IMR-90 (cell line): Measurements from ENCODE around the gene TAGLN.

Source experiments
- BHLHE40 ChIP-seq: fragments of 150-350 bp; IDR thresholded peaks from 2 replicates; pipeline ENCODE4 v1.6.1; 2016; ENCODE audit warnings: mild to moderate bottlenecking, low read depth, low read length
- CEBPB ChIP-seq: IDR thresholded peaks from 2 replicates; pipeline ENCODE4 v1.6.1; 2012; ENCODE audit warnings: low read depth, low read length, improper control_type of control experiment
- CHD1 ChIP-seq: IDR thresholded peaks from 2 replicates; pipeline ENCODE4 v1.6.1; 2012; ENCODE audit warnings: low read depth, low read length, improper control_type of control experiment
- CTCF ChIP-seq: conservative IDR thresholded peaks from 2 replicates; pipeline ENCODE4 v1.5.1; 2012; ENCODE audit warnings: mild to moderate bottlenecking, low read depth, low read length, improper control_type of control experiment
- ELK1 ChIP-seq: fragments of 150-350 bp; IDR thresholded peaks from 2 replicates; pipeline ENCODE4 v1.6.1; 2016; ENCODE audit warnings: low read depth, mild to moderate bottlenecking, low read length, moderate library complexity, borderline replicate concordance
- MAZ ChIP-seq: IDR thresholded peaks from 2 replicates; pipeline ENCODE4 v1.6.1; 2012; ENCODE audit warnings: low read depth, mild to moderate bottlenecking, low read length, improper control_type of control experiment, moderate library complexity, borderline replicate concordance
- MXI1 ChIP-seq: IDR thresholded peaks from 2 replicates; pipeline ENCODE4 v1.6.1; 2012; ENCODE audit warnings: low read depth, mild to moderate bottlenecking, low read length, moderate library complexity, borderline replicate concordance
- NFE2L2 ChIP-seq: fragments of 150-350 bp; IDR thresholded peaks from 2 replicates; pipeline ENCODE4 v1.6.1; 2016; ENCODE audit warnings: low read depth, mild to moderate bottlenecking, low read length
- POLR2A ChIP-seq: IDR thresholded peaks from 2 replicates; pipeline ENCODE4 v1.6.1; 2012; ENCODE audit warnings: mild to moderate bottlenecking, low read depth, low read length
- RAD21 ChIP-seq: IDR thresholded peaks from 2 replicates; pipeline ENCODE4 v1.6.1; 2012; ENCODE audit warnings: low read length, improper control_type of control experiment
- RCOR1 ChIP-seq: IDR thresholded peaks from 2 replicates; pipeline ENCODE4 v1.6.1; 2012; ENCODE audit warnings: mild to moderate bottlenecking, low read length, improper control_type of control experiment; ENCODE audit not compliant: insufficient replicate concordance
- RFX5 ChIP-seq: IDR thresholded peaks from 2 replicates; pipeline ENCODE4 v1.8.0; 2012; ENCODE audit warnings: low read depth, mild to moderate bottlenecking, low read length, moderate library complexity
- SMC3 ChIP-seq: fragments of 150-350 bp; IDR thresholded peaks from 2 replicates; pipeline ENCODE4 v1.6.1; 2016; ENCODE audit warnings: low read depth, mild to moderate bottlenecking, antibody characterized with exemption, low read length, moderate library complexity
- USF2 ChIP-seq: fragments of 150-350 bp; IDR thresholded peaks from 2 replicates; pipeline ENCODE4 v1.6.1; 2017; ENCODE audit warnings: mild to moderate bottlenecking, antibody characterized with exemption, low read length, low read depth

GRCh38 chr11:117195258-117195657 lies 3.9 kb upstream of the TAGLN start:
- no peak for TF ChIP-seq USF2
- TF ChIP-seq RFX5, result no peak
- TF ChIP-seq CTCF, result no peak
- no peak for TF ChIP-seq MAZ
- no peak for TF ChIP-seq POLR2A
- TF ChIP-seq RAD21, result no peak
- TF ChIP-seq RCOR1, result no peak
- TF ChIP-seq CEBPB, result no peak
- no peak for TF ChIP-seq SMC3
- no peak for TF ChIP-seq BHLHE40
- no peak for TF ChIP-seq MXI1
- TF ChIP-seq CHD1, result no peak
- no peak for TF ChIP-seq NFE2L2
- no peak for TF ChIP-seq ELK1
